D341Med (cell line): Measurements from ENCODE around the gene SLC22A23.
A peak's percentile ranks its signal among the peaks of the same experiment; 100 is the strongest.

Experiments
- DNase-seq: peaks from one replicate; pipeline ENCODE4 v3.0.0; 2012; ENCODE audit warnings: low spot score

Gene SLC22A23

GRCh38 chr6:3443221-3443515, 13.7 kb downstream of the SLC22A23 start:
- DNase-seq: no peak

- DNase-seq: no peak
Measured at GRCh38 chr6:3442431-3443220, 14.2 kb downstream of the SLC22A23 start.

GRCh38 chr6:3440911-3441310, 15.9 kb downstream of the SLC22A23 start:
- no peak for DNase-seq

DNA sequence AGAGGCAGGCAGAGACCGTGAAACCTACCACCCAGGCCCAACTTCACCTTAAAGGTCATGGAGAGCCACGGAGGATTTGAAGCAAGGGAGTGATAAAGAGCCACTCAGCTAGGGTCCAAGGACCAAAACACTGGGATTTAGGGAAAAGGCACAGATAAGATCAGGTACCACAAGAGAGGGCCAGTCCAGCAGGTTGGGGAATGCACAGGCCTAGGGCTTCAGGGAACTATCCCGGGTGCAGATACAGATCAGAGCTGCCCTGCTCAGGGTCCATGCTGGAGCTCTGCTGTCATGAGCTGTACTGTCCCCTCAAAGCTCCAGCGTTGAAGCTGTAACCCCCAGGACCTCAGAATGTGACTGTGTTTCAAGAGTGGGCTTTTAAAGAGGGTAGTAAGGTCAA, 16.9 kb downstream of the SLC22A23 start:
- no peak for DNase-seq

DNA sequence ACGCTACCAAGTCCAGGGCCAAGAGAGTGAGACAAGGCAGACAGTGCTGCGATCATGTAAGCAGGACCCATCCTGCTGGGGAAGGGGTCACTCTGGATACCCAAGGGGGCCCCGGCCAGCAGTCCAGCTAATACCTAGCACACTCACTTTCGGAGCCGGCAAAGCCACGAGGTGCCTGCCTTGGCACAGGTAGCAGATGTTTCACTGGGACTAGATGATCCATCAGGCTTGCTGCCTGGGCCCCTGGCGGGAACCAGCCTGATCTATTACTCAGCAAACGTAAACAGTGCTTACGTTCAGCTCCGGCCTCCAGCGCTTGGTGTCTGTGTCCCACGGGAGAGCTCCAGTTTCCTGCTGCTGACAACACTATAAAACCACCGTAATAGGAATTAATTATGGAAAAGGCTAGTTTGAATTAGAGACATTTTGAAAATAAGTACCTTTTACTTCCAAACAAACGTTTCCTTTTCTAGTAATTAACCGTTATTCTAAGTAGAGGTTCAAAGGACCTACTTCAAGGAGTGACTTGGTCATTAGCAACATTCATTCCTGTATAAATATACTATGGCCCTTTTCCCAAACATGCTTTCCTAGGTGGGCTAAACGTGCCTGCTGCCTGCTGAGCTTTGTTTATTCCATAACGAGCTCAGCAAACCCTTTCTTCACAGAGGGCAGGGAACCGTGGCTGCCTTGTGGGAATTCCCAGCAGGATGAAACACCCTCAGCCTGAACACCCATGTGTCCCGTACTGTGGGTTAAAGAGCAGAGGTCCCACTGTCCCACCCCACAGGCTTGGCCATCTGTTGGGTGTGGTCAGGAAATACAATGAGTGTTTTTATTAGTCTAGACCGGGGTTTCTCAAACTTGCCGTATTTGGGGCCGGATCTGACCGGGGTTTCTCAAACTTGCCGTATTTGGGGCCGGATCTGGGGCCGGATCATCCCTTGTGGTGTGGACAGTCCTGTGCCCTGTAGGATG, 18.4 kb downstream of the SLC22A23 start:
- peak; percentile 79 for DNase-seq

- DNase-seq: peak; percentile 62
Measured at GRCh38 chr6:3433005-3433404, 23.8 kb downstream of the SLC22A23 start.

GRCh38 chr6:3432416-3432815, 24.4 kb downstream of the SLC22A23 start:
- DNase-seq: no peak

DNA sequence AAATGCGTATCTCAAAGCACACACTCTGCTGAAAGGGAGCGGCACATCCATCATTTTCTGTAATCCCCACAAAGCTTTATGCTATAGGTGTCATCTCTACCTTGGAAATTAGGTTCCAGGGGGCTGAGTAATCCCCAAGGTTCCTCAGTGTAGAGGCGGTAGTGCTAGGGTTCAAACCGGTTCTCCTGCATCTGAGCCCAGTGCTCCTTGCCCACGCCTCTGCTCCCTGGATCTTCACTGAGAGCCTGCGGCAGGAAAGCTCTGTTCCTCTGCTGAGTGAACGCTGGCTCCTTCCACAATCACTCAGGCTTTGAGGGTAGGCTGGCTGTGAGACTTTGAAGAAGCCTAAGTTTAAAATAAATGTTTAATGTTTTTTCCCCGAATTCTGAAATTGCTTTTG, 24.9 kb downstream of the SLC22A23 start:
- no peak for DNase-seq

DNA sequence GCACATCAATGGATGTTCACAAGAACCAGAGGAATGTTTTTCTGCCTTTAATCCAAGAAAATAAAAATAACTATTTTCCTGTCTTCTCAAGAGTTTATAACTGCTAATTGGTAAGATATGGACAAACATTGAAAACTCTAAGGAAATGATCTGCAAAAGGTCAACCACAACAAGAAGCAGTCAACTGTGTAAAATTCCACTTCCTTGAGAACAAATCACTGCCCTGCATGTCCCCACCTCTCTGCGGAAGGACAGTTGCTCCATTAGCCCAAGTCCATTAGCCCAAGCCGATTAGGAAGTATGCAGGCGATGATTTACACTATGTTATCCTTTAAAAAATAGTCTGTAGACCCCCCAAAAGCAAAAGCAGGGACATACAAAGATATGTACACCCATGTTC, 27.6 kb downstream of the SLC22A23 start:
- DNase-seq: no peak

DNA sequence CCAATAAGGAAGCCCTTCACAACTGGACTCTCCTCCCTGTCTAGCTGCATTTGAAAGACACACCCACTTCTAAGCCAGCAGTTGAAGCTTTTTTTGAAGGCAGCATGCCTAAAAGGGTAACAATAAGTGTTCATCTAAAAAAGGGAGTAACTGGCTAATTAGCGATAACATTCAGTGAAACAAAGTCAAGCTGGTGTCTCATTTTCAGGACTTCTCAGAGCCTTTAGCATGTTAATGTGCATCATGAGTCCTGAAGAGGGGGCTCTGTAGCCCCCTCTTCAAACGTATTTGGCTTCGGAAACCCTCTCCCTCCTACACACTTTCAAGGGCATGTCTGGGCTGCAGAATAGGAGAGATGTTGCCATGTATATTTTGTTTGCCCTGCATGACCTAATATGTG, 28.1 kb downstream of the SLC22A23 start:
- no peak for DNase-seq

DNA sequence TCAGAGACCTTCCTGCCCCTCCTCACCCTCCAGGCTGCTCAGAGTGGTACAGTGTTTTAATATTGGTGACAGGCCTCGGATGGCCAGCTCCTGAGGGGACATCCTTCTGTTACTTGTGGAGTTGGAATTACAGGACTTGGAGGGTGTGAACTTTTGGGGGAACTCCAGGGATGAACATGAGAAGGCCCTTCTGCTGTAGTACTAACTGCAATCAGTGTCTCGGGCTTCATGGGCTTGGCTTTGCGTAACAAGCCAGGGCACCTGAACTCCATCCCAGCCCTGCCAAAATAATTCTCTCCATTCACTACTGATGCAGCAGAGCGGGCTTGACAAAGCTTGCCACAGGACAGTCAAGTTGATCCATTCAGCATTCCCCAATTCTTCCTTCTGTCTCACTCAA, 28.6 kb downstream of the SLC22A23 start:
- no peak for DNase-seq

DNA sequence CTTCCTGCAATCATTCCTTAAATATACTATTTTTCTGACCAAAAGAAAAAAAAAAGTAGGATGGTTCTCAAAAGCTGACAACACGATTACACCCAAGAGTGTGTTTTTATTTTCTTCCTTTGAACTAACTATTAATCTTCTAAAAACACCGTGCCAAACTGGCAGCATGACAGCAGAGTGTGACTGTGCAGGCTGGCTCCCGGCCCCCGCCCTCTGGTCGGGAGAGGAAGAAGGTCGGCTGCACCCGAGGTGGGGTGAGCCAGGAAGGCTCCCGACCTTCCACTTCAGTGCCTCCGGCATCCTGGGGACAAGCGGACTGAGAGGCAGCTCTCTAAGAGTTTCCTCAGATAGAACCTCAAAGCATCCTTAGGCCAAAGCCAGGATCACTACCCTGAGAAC, 29.2 kb downstream of the SLC22A23 start:
- no peak for DNase-seq

GRCh38 chr6:3426927-3427686, 29.7 kb downstream of the SLC22A23 start:
- no peak for DNase-seq

DNA sequence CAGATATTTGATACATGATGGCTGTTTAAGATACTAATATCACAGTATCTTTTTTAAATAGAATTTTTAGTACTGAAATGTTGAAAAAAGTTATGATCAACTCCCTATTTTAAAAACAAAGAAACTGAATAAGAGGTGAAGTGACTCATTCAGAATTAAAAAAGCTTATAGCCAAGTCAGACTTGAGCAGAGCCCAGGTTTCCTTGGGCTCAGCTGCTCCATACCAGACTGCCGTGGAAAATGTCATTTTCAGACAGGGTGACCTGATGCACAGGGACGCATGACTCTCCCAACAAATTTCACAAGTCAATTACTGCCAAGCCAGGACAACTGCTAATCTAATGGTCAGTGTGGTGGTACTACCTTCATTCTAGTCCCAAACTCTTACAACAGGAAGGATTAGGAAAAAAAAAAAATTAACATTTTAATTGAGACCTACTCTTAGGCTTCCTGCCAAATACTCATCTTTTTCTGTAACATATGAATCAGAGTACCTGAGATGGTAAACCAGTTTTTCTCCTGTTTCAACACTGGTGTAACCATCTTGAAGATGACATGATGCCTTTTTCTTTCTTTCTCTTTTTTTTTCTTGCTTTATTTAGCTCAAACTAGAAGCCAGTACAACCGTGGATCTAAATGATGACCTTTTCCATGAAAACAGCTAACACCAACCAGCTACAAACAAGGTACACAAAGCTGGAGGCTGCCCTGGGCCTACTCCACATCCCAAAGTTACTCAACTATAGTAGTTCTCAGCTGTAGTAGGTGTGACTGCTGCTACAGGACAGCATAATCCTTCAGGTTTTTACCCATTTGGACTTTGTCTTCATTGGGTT, 30.5 kb downstream of the SLC22A23 start:
- DNase-seq: no peak

- no peak for DNase-seq
Measured at GRCh38 chr6:3425574-3425973, 31.3 kb downstream of the SLC22A23 start.

- DNase-seq: no peak
Measured at GRCh38 chr6:3424185-3424927, 32.5 kb downstream of the SLC22A23 start.

- no peak for DNase-seq
Measured at GRCh38 chr6:3423439-3424184, 33.2 kb downstream of the SLC22A23 start.

GRCh38 chr6:3422435-3423070, 34.3 kb downstream of the SLC22A23 start:
- DNase-seq: no peak

- DNase-seq: no peak
Measured at GRCh38 chr6:3421791-3422434, 34.9 kb downstream of the SLC22A23 start.
